ENCODE data around the gene PTPRE.
A peak's percentile ranks its signal among the peaks of the same experiment; 100 is the strongest.

The PTPRE gene

GRCh38 chr10:127925471-127926207 is 18.7 kb downstream of the PTPRE start:
- Histone ChIP-seq H3K4me3 (ENCODE audit: low read depth, low read length) (no peak overlapping the region), H3K36me3 (replicated peaks) (no peaks in the 10 kb centered on the region), H3K27me3 (replicated peaks) (no peaks in the 10 kb centered on the region), H3K27ac (no peak overlapping the region)
- TF ChIP-seq CTCF (IDR thresholded peaks at IDR 0.05; ENCODE audit: low read depth, low read length, missing control alignments): no peak
- in situ Hi-C loops (cut with HindIII; ENCODE audit: low pct_ligation_motif_present, low sequenced_read_pairs): no loop called here
- DNase-seq: no peak

GRCh38 chr10:127926455-127926854 is 19.6 kb downstream of the PTPRE start:
- Histone ChIP-seq H3K4me3 (ENCODE audit: low read depth, low read length) (no peak overlapping the region), H3K27ac (no peak overlapping the region), H3K36me3 (replicated peaks) (no peaks in the 10 kb centered on the region), H3K27me3 (replicated peaks) (no peaks in the 10 kb centered on the region)
- no peak for DNase-seq
- in situ Hi-C loops (cut with HindIII; ENCODE audit: low pct_ligation_motif_present, low sequenced_read_pairs): no loop called here
- no peak for TF ChIP-seq CTCF (IDR thresholded peaks at IDR 0.05; ENCODE audit: low read depth, low read length, missing control alignments)

- no peak overlapping the region for H3K4me3 ChIP-seq (ENCODE audit: low read depth, low read length)
- in situ Hi-C loops (cut with HindIII; ENCODE audit: low pct_ligation_motif_present, low sequenced_read_pairs): no loop called here
- H3K27me3 ChIP-seq (replicated peaks): no peaks in the 10 kb centered on the region
- no peaks in the 10 kb centered on the region for H3K36me3 ChIP-seq (replicated peaks)
- TF ChIP-seq CTCF (IDR thresholded peaks at IDR 0.05; ENCODE audit: low read depth, low read length, missing control alignments): no peak
- H3K27ac ChIP-seq: peak overlapping the region; percentile 66
- peak; percentile 82 for DNase-seq
These were observed 21.3 kb downstream of the PTPRE start for GRCh38 chr10:127928021-127928806.

DNA sequence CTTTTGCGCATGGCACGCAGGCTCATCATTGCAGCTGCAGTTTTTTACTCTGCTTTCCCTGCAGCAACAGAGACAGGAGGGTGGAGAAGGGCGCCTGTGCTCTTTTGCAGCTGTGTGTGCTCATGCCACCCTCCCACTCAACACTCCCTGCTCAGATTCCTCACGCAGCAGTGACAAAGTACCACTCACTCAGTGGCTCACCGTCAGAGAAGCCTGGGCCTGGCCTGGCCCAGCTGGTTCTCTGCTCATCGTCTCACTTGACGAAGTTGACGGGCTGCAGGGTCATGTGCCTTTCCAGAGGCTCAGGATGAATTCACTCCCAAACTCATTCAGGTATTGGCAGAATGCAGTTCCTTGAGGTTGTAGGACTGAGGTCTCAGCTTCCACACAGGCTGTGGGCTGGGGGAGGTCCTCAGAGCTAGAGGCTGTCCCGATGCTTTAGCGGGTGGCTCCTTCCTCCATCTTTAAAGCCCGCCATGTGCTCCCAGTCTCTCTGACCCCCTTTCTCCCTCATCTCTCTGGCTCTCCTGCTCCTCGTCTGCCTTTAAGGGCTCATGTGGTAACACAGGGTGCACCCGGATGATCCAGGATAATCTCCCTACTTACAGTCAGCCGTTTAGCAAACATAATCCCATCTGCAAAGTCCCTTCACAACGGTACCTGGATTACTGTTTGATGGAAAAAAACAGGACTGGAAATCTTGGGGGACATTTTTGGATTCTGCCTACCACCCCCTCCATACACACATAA is 25.8 kb downstream of the PTPRE start:
- no peaks in the 10 kb centered on the region for H3K27me3 ChIP-seq (replicated peaks)
- no peak overlapping the region for H3K4me3 ChIP-seq (ENCODE audit: low read depth, low read length)
- in situ Hi-C loops (cut with HindIII; ENCODE audit: low pct_ligation_motif_present, low sequenced_read_pairs): no loop called here
- H3K36me3 ChIP-seq (replicated peaks): peaks cover 8% of the 10 kb centered on the region
- no peak for DNase-seq
- H3K27ac ChIP-seq: no peak overlapping the region
- TF ChIP-seq CTCF (IDR thresholded peaks at IDR 0.05; ENCODE audit: low read depth, low read length, missing control alignments): no peak

GRCh38 chr10:127933271-127933670 is 26.4 kb downstream of the PTPRE start:
- Histone ChIP-seq H3K4me3 (ENCODE audit: low read depth, low read length) (no peak overlapping the region), H3K27ac (no peak overlapping the region), H3K27me3 (replicated peaks) (no peaks in the 10 kb centered on the region), H3K36me3 (replicated peaks) (peaks cover 8% of the 10 kb centered on the region)
- in situ Hi-C loops (cut with HindIII; ENCODE audit: low pct_ligation_motif_present, low sequenced_read_pairs): no loop called here
- no peak for TF ChIP-seq CTCF (IDR thresholded peaks at IDR 0.05; ENCODE audit: low read depth, low read length, missing control alignments)
- DNase-seq: no peak

Measured in brain microvascular endothelial cell (primary cell).